HL-60 (cell line): ENCODE measurements around the gene RFTN1.

Experiments used
- DNase-seq, 2 experiments: peaks; one replicate each; pipeline ENCODE4 v3.0.0-alpha.2; 2010 to 2020; ENCODE audit warnings: low read depth in 1 of 2, low spot score in 1 of 2
- H3K27ac ChIP-seq: fragments of 250-450 bp; sonication (Bioruptor Pico); replicated peaks from 2 replicates; pipeline ENCODE4 v1.5.1; 2020; ENCODE audit warnings: mild to moderate bottlenecking, moderate library complexity
- H3K27me3 ChIP-seq: fragments of 250-450 bp; sonication (Bioruptor Pico); 2 replicates; pipeline ENCODE4 v1.5.1; 2021; ENCODE audit warnings: mild to moderate bottlenecking, moderate library complexity; ENCODE audit not compliant: insufficient read depth, poor library complexity, severe bottlenecking
- H3K4me3 ChIP-seq: replicated peaks from 2 replicates; pipeline ENCODE4 v1.5.1; 2011; ENCODE audit warnings: mild to moderate bottlenecking, control low read depth, low read length; ENCODE audit not compliant: insufficient read depth
- GABPA ChIP-seq: IDR thresholded peaks from 2 replicates; pipeline ENCODE4 v1.6.1; 2012; ENCODE audit warnings: low read depth
- POLR2AphosphoS5 ChIP-seq: IDR thresholded peaks from 2 replicates; pipeline ENCODE4 v1.6.1; 2012; ENCODE audit warnings: low read depth
- SPI1 ChIP-seq: IDR thresholded peaks from 2 replicates; pipeline ENCODE4 v1.6.1; 2012; ENCODE audit warnings: low read depth, mild to moderate bottlenecking, borderline replicate concordance
- TF ChIP-seq, protein P1 (sequence below): IDR thresholded peaks from 2 replicates; pipeline ENCODE4 v1.6.1; 2012; ENCODE audit warnings: low read depth; ENCODE audit not compliant: insufficient replicate concordance
- TF ChIP-seq, protein P2 (sequence below): IDR thresholded peaks from one replicate; pipeline ENCODE4 v1.5.1; 2011; ENCODE audit warnings: low read length, control low read depth, inconsistent platforms; ENCODE audit not compliant: insufficient read depth

The RFTN1 gene

DNA sequence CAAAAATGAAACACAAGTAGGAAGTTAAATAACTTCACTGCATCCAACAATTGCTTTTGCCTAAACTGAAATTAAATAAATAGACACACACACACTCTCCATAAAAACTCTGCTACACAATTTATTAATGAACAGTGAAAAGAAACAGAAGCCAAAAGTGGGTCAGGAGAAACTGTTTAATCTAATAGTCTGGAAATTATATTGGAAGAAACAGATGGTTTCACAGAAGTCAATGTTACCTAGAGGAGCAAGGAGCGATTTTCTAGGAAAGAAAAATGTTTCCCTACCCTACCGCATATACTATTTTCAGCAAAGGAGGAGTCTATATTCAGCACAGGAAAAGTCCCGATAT lies 32.0 kb downstream of the RFTN1 start:
- TF ChIP-seq GABPA (no peak), POLR2AphosphoS5 (no peak), SPI1 (no peak)
- TF ChIP-seq, protein P1, sequence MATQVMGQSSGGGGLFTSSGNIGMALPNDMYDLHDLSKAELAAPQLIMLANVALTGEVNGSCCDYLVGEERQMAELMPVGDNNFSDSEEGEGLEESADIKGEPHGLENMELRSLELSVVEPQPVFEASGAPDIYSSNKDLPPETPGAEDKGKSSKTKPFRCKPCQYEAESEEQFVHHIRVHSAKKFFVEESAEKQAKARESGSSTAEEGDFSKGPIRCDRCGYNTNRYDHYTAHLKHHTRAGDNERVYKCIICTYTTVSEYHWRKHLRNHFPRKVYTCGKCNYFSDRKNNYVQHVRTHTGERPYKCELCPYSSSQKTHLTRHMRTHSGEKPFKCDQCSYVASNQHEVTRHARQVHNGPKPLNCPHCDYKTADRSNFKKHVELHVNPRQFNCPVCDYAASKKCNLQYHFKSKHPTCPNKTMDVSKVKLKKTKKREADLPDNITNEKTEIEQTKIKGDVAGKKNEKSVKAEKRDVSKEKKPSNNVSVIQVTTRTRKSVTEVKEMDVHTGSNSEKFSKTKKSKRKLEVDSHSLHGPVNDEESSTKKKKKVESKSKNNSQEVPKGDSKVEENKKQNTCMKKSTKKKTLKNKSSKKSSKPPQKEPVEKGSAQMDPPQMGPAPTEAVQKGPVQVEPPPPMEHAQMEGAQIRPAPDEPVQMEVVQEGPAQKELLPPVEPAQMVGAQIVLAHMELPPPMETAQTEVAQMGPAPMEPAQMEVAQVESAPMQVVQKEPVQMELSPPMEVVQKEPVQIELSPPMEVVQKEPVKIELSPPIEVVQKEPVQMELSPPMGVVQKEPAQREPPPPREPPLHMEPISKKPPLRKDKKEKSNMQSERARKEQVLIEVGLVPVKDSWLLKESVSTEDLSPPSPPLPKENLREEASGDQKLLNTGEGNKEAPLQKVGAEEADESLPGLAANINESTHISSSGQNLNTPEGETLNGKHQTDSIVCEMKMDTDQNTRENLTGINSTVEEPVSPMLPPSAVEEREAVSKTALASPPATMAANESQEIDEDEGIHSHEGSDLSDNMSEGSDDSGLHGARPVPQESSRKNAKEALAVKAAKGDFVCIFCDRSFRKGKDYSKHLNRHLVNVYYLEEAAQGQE: no peak
- TF ChIP-seq, protein P2, sequence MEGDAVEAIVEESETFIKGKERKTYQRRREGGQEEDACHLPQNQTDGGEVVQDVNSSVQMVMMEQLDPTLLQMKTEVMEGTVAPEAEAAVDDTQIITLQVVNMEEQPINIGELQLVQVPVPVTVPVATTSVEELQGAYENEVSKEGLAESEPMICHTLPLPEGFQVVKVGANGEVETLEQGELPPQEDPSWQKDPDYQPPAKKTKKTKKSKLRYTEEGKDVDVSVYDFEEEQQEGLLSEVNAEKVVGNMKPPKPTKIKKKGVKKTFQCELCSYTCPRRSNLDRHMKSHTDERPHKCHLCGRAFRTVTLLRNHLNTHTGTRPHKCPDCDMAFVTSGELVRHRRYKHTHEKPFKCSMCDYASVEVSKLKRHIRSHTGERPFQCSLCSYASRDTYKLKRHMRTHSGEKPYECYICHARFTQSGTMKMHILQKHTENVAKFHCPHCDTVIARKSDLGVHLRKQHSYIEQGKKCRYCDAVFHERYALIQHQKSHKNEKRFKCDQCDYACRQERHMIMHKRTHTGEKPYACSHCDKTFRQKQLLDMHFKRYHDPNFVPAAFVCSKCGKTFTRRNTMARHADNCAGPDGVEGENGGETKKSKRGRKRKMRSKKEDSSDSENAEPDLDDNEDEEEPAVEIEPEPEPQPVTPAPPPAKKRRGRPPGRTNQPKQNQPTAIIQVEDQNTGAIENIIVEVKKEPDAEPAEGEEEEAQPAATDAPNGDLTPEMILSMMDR: no peak
- DNase-seq: no peak
- H3K4me3 ChIP-seq: no peak overlapping the region
- H3K27ac ChIP-seq: no peak overlapping the region
- H3K27me3 ChIP-seq: no peaks in the 10 kb centered on the region

DNA sequence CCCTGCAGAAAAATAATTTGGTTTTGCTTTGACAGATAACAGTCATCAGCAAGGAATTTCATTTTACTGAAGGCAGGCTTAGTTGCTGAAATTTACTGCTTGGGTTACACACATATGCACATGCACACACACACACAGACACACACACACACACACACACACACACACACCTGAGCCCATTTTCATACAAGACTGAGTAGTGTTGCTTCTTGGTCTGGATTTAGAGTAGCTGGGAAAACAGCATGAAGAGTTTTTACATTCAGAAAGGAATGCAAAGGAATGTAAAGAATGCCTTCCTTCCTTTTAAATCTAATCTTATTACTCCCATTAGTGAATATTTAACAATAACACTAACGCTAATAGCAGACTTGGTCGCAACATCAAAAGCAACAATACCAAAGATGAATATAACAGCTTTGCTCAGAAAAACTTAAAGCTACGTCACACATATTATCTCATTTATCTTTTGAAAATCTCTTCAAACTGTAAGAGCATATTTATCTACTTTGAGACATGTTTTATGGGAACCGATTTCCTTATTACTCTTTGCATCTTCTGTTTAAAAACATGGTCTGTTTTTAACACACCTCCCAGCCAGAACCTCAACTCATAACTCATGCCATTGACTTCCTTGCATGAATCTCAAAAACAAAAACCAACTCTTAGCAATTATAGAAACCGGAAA lies 32.5 kb downstream of the RFTN1 start:
- DNase-seq: no peak
- H3K27me3 ChIP-seq: no peaks in the 10 kb centered on the region
- H3K27ac ChIP-seq: no peak overlapping the region
- no peak overlapping the region for H3K4me3 ChIP-seq
- TF ChIP-seq SPI1 (no peak), GABPA (no peak), POLR2AphosphoS5 (no peak)
- TF ChIP-seq, protein P2: no peak
- TF ChIP-seq, protein P1: no peak

DNA sequence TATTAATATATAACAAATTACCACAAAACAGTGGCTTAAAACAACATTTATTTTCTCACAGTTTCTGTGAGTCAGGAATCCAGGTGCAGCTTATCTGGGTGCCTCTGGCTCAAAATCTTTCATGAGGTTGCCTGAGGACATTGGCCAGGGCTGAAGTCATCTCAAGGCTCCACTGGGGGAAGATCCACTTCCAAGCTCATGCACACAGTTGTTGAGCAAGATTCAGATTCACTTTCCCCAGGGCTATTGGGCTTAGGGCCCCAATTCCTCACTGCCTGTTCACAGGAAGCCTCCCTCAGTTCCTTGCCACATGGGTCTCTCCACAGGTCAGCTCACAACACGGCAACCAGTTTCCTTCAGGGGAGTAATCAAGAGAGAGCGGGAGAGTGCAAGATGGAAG lies 35.0 kb downstream of the RFTN1 start:
- Histone ChIP-seq H3K27ac (no peak overlapping the region), H3K4me3 (no peak overlapping the region), H3K27me3 (no peaks in the 10 kb centered on the region)
- no peak for TF ChIP-seq POLR2AphosphoS5
- no peak for TF ChIP-seq GABPA
- TF ChIP-seq, protein P2: no peak
- TF ChIP-seq SPI1: no peak
- TF ChIP-seq, protein P1: no peak
- DNase-seq: no peak
